ENCODE data around the gene CFAP251.

The CFAP251 gene

DNA sequence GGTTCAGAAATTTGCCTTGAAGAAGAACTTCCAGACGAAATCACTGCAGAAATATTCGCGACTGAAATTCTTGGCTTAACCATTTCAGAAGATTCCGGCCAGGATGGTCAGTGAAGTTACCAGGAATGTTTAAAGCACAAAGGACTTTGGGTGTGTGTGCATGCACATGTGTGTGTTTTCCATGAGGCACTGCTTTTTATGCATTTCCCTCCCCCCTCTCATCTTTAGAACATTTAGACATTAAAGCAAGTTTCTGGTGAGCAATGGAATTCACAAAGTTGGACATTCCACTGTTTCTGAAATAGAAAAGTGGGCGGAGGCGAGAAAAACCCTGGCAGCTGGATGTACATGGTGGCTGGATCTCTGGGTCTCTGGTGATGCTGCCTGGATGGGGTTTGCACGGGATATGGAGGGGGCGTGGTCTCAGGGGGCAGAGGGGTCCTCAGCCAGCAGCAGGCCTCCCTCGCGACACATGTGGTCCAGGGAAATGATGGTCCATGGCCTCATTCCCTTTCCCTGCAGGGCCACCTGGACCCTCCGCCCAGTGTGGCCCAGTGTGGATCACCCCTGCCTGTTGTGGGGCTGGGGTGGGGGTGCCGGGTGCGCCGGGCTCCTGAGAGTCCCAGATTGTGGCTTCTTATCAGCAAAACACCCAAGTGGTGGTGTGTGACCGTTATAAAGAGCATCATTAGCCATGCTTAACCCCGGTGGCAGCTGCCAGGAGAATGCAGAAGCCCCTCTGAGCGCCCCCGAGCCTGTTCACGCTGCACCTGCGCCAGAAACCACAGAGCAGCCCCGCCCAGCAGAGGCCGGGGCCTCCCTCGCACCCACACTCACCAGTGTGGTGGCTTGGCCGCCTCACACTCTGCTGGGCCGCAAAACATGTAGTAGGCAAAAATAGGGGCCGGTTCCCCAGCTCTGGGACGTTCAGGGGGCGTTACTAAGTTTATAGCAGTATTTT is 85.5 kb downstream of the CFAP251 start:
- DNase-seq (ENCODE audit: low read depth, low spot score) = no peak

GRCh38 chr12:122004633-122005071 is 86.3 kb downstream of the CFAP251 start:
- no peak for DNase-seq (ENCODE audit: low read depth, low spot score)

- DNase-seq (ENCODE audit: low read depth, low spot score) = no peak
These were observed 86.9 kb downstream of the CFAP251 start for GRCh38 chr12:122005252-122005776.

GRCh38 chr12:122006186-122006926 is 88.0 kb downstream of the CFAP251 start:
- no peak for DNase-seq (ENCODE audit: low read depth, low spot score)

DNA sequence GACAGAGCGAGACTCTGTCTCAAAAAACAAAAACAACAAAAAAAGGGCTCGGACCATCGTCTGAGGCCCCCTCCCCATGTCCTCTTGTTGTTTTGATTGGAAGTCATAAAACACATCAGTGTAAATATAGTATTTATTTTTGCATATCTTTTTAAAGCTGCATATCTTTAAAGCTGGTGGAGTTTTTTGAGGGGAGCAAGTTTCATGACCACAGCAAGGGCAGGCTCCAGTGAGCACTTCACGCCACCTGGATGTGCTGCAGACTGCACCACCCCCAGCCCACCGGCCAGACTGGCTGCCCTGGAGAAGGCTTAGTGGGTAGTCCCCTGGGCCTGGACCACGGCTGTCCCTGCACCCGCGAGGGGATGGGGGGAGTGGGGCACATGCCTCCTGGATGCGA is 91.3 kb downstream of the CFAP251 start:
- no peak for DNase-seq (ENCODE audit: low read depth, low spot score)

DNA sequence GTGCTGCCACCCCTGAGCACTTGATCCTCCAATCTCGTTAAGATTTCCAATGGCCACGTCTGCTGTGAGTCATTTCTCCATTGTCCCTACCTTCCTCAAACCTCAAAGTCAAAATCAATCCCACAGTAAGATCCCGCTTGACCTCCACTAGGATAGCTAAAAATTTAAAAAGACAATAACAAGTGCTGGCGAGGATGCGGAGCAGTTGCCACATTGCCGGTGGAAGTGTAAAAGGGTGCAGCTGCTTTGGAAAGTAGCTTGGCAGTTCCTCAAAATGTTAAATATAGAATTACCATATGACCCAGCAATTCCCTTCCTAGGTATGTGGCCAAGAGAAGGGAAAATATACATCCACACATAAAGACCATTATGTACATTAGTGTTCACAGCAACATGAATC is 93.8 kb downstream of the CFAP251 start:
- DNase-seq (ENCODE audit: low read depth, low spot score) = no peak

- DNase-seq (ENCODE audit: low read depth, low spot score) = no peak
These were observed 94.7 kb downstream of the CFAP251 start for GRCh38 chr12:122013136-122013535.

DNA sequence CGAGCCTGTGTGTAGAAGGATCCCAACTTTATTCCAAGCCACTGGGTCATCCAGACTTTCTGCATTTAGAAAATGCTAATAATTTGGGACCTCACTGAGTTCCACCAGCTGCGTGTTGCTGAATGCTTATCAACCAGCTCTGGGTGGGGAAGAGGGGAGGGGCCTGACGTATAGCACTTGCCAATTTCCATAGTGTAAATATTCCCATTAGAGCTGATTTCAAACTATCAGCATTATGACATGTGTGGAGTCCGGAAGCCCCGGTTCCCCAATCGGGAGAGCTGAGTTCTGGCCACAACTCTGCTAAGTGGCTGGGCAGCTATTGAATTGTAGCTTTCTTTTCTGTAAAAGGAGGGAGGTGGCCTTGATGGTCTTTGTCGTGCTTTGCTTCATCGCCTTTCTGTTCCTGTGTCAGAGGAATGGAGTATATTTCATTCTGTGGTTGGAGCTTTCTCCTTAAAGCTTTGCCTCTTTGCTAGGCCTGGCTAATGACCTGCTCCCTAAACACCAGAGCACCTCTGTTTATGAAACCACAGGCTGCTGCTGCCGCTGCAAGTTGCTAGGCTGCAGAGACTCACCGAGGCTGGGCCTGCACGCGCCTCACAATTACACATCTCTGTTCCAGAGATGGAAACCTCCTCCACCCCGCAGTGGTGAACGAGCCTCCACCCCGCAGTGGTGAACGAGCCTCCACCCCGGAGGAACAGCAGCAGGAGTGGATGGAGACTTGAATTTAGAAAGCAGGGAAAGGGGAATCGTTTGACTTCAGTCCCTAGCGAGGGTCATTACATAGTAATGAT is 95.6 kb downstream of the CFAP251 start:
- no peak for DNase-seq (ENCODE audit: low read depth, low spot score)

- no peak for DNase-seq (ENCODE audit: low read depth, low spot score)
These were observed 96.4 kb downstream of the CFAP251 start for GRCh38 chr12:122014781-122015180.

- no peak for DNase-seq (ENCODE audit: low read depth, low spot score)
These were observed 100.1 kb downstream of the CFAP251 start for GRCh38 chr12:122018457-122018856.

GRCh38 chr12:122018937-122019336 is 100.5 kb downstream of the CFAP251 start:
- no peak for DNase-seq (ENCODE audit: low read depth, low spot score)

DNA sequence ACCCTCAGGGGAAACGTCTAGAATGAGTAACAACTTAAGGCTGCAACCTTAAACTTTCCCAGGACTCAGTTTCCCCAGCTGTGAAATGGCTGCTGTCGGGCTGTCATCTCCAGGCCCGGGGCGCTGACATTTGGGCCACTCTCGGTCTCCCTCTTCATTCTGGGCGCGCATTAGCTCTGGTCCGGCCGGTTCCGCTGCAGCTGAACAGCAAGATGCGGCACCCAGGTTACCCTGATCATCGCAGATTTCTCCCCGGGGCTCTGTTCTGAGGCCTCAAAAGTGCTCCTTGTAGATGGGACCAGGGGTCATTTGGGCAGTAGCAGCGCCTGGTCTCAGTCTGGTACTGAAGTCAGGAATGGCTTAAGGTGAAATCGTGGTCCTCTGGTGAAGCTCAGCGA is 102.4 kb downstream of the CFAP251 start:
- no peak for DNase-seq (ENCODE audit: low read depth, low spot score)

GRCh38 chr12:122021193-122021821 is 102.9 kb downstream of the CFAP251 start:
- no peak for DNase-seq (ENCODE audit: low read depth, low spot score)

DNA sequence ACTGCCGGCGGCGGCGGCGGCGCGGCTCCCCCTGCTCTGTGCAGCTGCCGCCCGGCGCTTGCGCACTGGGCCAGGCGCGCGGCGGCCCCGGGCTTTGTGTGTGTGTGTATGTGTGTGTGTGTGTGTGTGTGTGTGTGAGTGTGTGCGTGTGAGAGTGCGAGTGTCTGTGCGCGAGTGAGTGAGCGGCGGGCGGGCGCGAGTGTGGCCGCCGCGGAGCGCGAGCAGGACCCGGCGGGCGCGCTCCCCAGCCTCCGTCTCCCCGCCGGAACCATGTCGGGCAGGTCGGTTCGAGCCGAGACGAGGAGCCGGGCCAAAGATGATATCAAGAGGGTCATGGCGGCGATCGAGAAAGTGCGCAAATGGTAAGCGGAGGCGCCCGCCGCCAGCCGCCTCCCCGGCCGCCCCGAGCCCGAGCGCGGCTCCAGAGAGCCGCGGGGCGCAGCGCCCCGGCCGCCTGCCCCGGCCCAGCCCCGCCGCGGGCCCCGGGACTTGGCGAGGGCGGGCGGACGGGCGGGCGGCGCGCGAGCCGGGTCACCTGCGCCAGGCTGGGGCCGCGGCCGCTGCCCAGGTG is 103.5 kb downstream of the CFAP251 start, which contains the start of gene BCL7A:
BCL7A (plus strand) TSS at position 63 of the 571 bp plus-strand sequence; CDS start at position 271, 208 bp downstream.
- DNase-seq (ENCODE audit: low read depth, low spot score) = peak; percentile 13

GRCh38 chr12:122022393-122023338 is 104.3 kb downstream of the CFAP251 start:
- no peak for DNase-seq (ENCODE audit: low read depth, low spot score)

- DNase-seq (ENCODE audit: low read depth, low spot score) = no peak
These were observed 105.1 kb downstream of the CFAP251 start for GRCh38 chr12:122023339-122024131.

DNA sequence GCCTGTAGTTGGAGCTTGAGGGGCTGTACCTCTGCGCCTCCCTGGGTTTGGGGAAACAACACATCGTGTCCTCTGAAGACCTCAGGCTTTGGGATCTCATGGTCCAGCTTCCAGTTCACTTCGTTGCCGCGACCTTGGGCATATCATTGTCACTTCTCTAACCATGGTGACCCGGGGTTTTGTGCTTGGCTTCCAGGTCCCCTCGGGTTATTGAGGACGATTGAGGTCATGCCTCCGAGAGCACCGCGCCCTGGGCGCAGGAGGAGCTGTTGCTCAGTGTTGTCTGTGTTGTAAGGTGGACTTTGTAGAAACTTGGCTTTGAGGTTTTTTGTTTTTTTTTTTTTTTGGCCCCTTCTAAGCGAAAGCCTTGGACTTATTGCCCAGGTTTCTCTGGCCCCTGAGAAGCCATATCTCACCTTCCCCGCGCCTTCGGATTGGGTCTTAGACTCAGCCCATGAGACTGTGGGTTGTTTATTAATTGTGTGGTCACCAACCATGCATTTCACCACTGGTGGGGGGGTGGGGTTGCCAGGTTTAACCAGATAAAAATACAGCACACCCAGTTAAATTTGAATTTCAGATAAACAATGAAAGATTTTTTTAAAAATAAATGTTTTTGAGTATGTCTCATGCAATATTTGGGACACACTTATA is 105.9 kb downstream of the CFAP251 start:
- DNase-seq (ENCODE audit: low read depth, low spot score) = no peak

GRCh38 chr12:122026706-122027333 is 108.4 kb downstream of the CFAP251 start:
- DNase-seq (ENCODE audit: low read depth, low spot score) = no peak
